Measurements from ENCODE around the gene BUB1B.

The BUB1B gene

DNA sequence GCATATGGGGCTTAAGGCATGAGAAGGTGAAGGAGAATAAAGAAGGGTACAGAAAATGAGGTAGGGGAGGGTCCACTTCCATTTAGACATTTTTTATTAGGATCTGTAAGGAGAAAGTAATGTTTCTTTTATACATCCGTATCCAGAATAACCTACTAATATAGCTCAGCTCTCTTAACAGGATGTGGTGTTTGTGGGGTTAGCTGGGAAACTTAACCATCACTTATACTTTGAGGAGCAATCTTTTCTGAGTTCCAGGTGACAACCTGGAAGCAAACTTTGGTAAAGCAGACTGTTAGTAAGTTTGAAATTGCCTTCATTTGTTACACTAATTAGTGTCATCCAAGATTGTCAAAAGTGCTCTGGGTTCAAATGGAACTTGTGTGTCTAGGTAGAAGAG lies 36.6 kb downstream of the BUB1B start:
- TF ChIP-seq CTCF (conservative IDR thresholded peaks at IDR 0.05; ENCODE audit: control insufficient read depth, insufficient read depth, low read depth, low read length), result no peak
- DNase-seq (ENCODE audit: low read depth), result no peak

DNA sequence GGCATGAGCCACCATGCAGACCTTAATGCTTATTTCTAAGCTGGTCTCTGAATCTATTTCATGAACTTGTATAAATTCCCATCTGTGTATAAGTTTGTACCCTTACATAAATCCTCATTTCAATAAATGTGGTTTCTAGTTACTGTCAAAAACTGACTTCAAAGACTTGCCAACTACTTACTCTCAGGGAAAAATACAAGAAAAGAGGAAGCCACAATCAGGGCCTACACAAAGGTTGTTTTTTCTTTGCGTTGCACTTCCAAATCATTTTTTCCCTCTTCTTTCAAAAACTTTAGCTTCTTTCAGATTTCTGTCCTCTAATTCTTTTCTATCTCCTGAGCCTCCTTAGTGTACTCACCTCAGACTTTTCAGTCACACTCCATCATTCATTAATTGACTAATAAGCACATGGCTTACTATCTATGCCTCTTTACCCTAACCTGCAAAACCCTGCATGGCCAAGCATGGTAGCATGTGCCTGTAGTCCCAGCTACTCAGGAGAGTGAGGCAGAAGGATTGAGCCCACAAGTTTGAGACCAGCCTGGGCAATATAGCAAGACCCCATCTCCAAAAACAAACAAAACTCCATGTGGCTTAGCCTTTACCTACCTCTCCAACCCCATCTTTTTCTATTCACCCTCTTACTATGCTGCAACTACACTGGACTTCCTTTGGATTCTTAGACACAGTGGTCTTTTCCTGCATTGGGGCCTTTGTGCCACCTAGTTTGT lies 37.7 kb downstream of the BUB1B start:
- no peak overlapping the region for H3K4me3 ChIP-seq (ENCODE audit: control insufficient read depth, low read depth, low read length)
- no peak for TF ChIP-seq CTCF (conservative IDR thresholded peaks at IDR 0.05; ENCODE audit: control insufficient read depth, insufficient read depth, low read depth, low read length)
- no peak for DNase-seq (ENCODE audit: low read depth)

More for the DNA sequence above, 36.6 kb downstream of the BUB1B start:
- no peak overlapping the region for H3K4me3 ChIP-seq (ENCODE audit: control insufficient read depth, low read depth, low read length)

DNA sequence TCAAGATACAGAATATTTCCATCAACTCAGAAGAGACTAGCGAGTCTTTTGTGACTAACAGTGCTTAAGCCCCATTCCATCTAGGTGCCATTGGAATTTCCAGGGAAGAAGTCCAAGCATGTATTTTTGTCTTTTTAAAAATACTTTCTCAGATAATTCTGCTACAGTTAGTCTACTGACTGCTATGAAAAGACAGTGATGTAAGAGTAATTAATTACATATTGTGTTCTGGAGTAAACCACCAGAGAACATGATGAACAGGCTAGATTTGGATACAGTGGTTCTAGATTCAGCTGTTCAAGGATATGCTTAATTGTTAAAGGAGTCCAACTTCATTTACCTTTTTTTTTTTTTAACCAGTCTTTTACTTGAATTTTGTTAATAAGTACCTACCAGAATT lies 43.2 kb downstream of the BUB1B start:
- no peak overlapping the region for H3K4me3 ChIP-seq (ENCODE audit: control insufficient read depth, low read depth, low read length)
- DNase-seq (ENCODE audit: low read depth), result no peak
- TF ChIP-seq CTCF (conservative IDR thresholded peaks at IDR 0.05; ENCODE audit: control insufficient read depth, insufficient read depth, low read depth, low read length), result no peak

DNA sequence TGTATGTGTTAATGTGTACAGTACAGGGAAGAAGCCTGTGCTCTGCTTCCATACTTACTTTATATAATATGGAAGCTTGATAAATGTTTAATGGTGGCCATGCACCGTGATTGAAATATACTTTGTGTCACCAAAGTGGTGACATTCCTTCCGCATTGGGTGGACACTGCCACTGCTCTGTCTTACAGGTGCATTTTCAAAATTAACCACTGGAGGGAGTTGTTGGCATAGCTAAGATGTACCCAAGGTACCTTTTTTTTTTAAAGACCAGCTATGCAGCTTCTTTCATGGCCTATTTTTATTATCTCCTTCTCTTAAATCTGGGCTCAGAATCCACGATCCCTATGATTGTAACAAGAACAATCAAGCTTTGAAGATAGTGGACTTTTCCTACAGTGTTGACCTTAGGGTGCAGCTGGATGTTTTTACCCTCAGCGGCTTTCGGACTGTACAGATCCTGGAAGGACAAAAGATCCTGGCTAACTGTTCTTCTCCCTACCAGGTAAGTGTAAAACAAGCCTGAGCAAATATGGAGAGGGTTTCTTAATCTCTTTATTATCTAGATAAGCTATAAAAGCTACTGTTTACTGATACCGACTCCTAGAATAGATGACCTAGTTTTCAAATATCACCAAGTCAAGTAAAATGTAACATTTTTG lies 56.4 kb downstream of the BUB1B start:
- peak; percentile 65 for DNase-seq (ENCODE audit: low read depth)
- TF ChIP-seq CTCF (conservative IDR thresholded peaks at IDR 0.05; ENCODE audit: control insufficient read depth, insufficient read depth, low read depth, low read length), result peak; percentile 78
- H3K4me3 ChIP-seq (ENCODE audit: control insufficient read depth, low read depth, low read length), result no peak overlapping the region

GRCh38 chr15:40219801-40220200 lies 58.9 kb downstream of the BUB1B start:
- no peak for TF ChIP-seq CTCF (conservative IDR thresholded peaks at IDR 0.05; ENCODE audit: control insufficient read depth, insufficient read depth, low read depth, low read length)
- DNase-seq (ENCODE audit: low read depth), result no peak
- H3K4me3 ChIP-seq (ENCODE audit: control insufficient read depth, low read depth, low read length), result no peak overlapping the region

- H3K4me3 ChIP-seq (ENCODE audit: control insufficient read depth, low read depth, low read length), result no peak overlapping the region
- no peak for TF ChIP-seq CTCF (conservative IDR thresholded peaks at IDR 0.05; ENCODE audit: control insufficient read depth, insufficient read depth, low read depth, low read length)
Observed at GRCh38 chr15:40222131-40222530, 61.3 kb downstream of the BUB1B start.

More at GRCh38 chr15:40222131-40222530, 61.3 kb downstream of the BUB1B start:
- no peak for DNase-seq (ENCODE audit: low read depth)
